Neural cell (in vitro differentiated cells): Measurements from ENCODE around the gene QSOX1. TPM values are rescaled to one million over a fixed set of nuclear protein-coding genes. Genes with fewer than 3 reads are reported as not detected.

Experiments used
- H2AFZ ChIP-seq: fragments of 200-600, 300-800 bp; sonication (generic), shearing (Covaris generic); 2 replicates; pipeline ENCODE4 v1.6.0; 2014; ENCODE audit warnings: low read depth, mild to moderate bottlenecking, antibody characterized with exemption, low read length, moderate library complexity
- H3F3A ChIP-seq: fragments of 200-600 bp; shearing (Covaris generic); 2 replicates; pipeline ENCODE4 v1.6.1; 2016; ENCODE audit warnings: mild to moderate bottlenecking, moderate library complexity, mixed read lengths, antibody characterized with exemption, low read length; ENCODE audit not compliant: insufficient read depth, poor library complexity, severe bottlenecking
- H3K27ac ChIP-seq: fragments of 200-600, 300-800 bp; sonication (generic), shearing (Covaris generic); 2 replicates; pipeline ENCODE4 v1.5.1; 2014; ENCODE audit warnings: mild to moderate bottlenecking, low read length, moderate library complexity
- H3K27me3 ChIP-seq: fragments of 300-800, 200-600 bp; sonication (generic), shearing (Covaris generic); 2 replicates; pipeline ENCODE4 v1.6.0; 2014; ENCODE audit warnings: mild to moderate bottlenecking, low read depth, low read length, moderate library complexity; ENCODE audit not compliant: insufficient read depth
- H3K36me3 ChIP-seq: fragments of 300-800, 200-600 bp; sonication (generic), shearing (Covaris generic); 2 replicates; pipeline ENCODE4 v1.5.1; 2014; ENCODE audit warnings: mild to moderate bottlenecking, antibody characterized with exemption, low read length, moderate library complexity; ENCODE audit not compliant: insufficient read depth
- H3K4me2 ChIP-seq: fragments of 300-800, 200-600 bp; sonication (generic), shearing (Covaris generic); 2 replicates; pipeline ENCODE4 v1.6.0; 2014; ENCODE audit warnings: mild to moderate bottlenecking, low read length
- H3K4me3 ChIP-seq: fragments of 300-800, 200-600 bp; sonication (generic), shearing (Covaris generic); 2 replicates; pipeline ENCODE4 v1.5.1; 2014; ENCODE audit warnings: mild to moderate bottlenecking, low read length, moderate library complexity
- H3K79me2 ChIP-seq: fragments of 200-600 bp; shearing (Covaris generic); replicated peaks from 2 replicates; pipeline ENCODE4 v1.6.0; 2014; ENCODE audit warnings: mild to moderate bottlenecking, low read length, moderate library complexity; ENCODE audit not compliant: insufficient read depth
- H3K9ac ChIP-seq: fragments of 300-800, 200-600 bp; sonication (generic), shearing (Covaris generic); 2 replicates; pipeline ENCODE4 v1.6.1; 2016; ENCODE audit warnings: mild to moderate bottlenecking, low read length, mixed read lengths
- H3K9me2 ChIP-seq: fragments of 200-600 bp; shearing (Covaris generic); 2 replicates; pipeline ENCODE4 v1.6.1; 2016; ENCODE audit warnings: mild to moderate bottlenecking, low read length, mixed read lengths; ENCODE audit not compliant: insufficient read depth
- H3K9me3 ChIP-seq: fragments of 200-600, 300-800 bp; sonication (generic), shearing (Covaris generic); 2 replicates; pipeline ENCODE4 v1.6.1; 2016; ENCODE audit warnings: mild to moderate bottlenecking, mixed run types, low read length, moderate library complexity, mixed read lengths
- H4K20me1 ChIP-seq: fragments of 200-600 bp; shearing (Covaris generic); 2 replicates; pipeline ENCODE4 v1.6.1; 2016; ENCODE audit warnings: mild to moderate bottlenecking, mixed run types; ENCODE audit not compliant: insufficient read depth
- CTCF ChIP-seq: fragments of 450-650 bp; IDR thresholded peaks from 2 replicates; pipeline ENCODE4 v1.5.1; 2014; ENCODE audit warnings: antibody characterized with exemption, mild to moderate bottlenecking, moderate library complexity; ENCODE audit not compliant: poor library complexity, severe bottlenecking
- EP300 ChIP-seq: fragments of 450-650 bp; conservative IDR thresholded peaks from 2 replicates; pipeline ENCODE4 v1.6.1; 2014; ENCODE audit warnings: antibody characterized with exemption, mild to moderate bottlenecking, moderate library complexity; ENCODE audit not compliant: poor library complexity, severe bottlenecking
- EZH2 ChIP-seq: fragments of 200-600, 300-800 bp; shearing (Covaris generic), sonication (generic); IDR thresholded peaks from 2 replicates; pipeline ENCODE4 v1.6.1; 2014; ENCODE audit warnings: antibody characterized with exemption, low read length, borderline replicate concordance, mild to moderate bottlenecking; ENCODE audit not compliant: insufficient read depth, poor library complexity, severe bottlenecking
- MXI1 ChIP-seq: fragments of 450-650 bp; conservative IDR thresholded peaks from 2 replicates; pipeline ENCODE4 v1.6.1; 2014; ENCODE audit warnings: antibody characterized with exemption, mild to moderate bottlenecking; ENCODE audit not compliant: poor library complexity, severe bottlenecking
- POLR2AphosphoS5 ChIP-seq: IDR thresholded peaks from 2 replicates; pipeline ENCODE4 v1.6.1; 2012
- RAD21 ChIP-seq: fragments of 450-650 bp; conservative IDR thresholded peaks from 2 replicates; pipeline ENCODE4 v1.6.1; 2014; ENCODE audit warnings: antibody characterized with exemption, mild to moderate bottlenecking, moderate library complexity
- REST ChIP-seq: IDR thresholded peaks from 2 replicates; pipeline ENCODE4 v1.6.1; 2012; ENCODE audit warnings: borderline replicate concordance
- SMC3 ChIP-seq: fragments of 450-650 bp; conservative IDR thresholded peaks from 2 replicates; pipeline ENCODE4 v1.6.1; 2014; ENCODE audit warnings: antibody characterized with exemption, mild to moderate bottlenecking, moderate library complexity; ENCODE audit not compliant: poor library complexity
- TAF1 ChIP-seq: IDR thresholded peaks from 2 replicates; pipeline ENCODE4 v1.6.1; 2012; ENCODE audit warnings: low read depth
- polyA plus RNA-seq: library from polyadenylated mRNA; depleted of rRNA; stranded (reverse); fragments of >200 nt; gene quantifications from 2 replicates; pipeline ENCODE4 v1.2.3, GENCODE V29; 2014

QSOX1 gene
- polyA plus RNA-seq, 1 donor from 2014 or later, result 49.8 TPM

- Histone ChIP-seq H3K36me3 (no peaks in the 10 kb centered on the region), H3K27ac (no peak overlapping the region), H3K27me3 (no peaks in the 10 kb centered on the region), H3F3A (no peaks in the 10 kb centered on the region), H3K9me3 (no peaks in the 10 kb centered on the region), H3K9ac (no peak overlapping the region), H3K4me3 (no peak overlapping the region), H3K79me2 (no peaks in the 10 kb centered on the region), H2AFZ (no peak overlapping the region), H3K4me2 (no peak overlapping the region), H3K9me2 (no peaks in the 10 kb centered on the region), H4K20me1 (no peaks in the 10 kb centered on the region)
- no peak for TF ChIP-seq TAF1
- TF ChIP-seq REST, result no peak
- TF ChIP-seq SMC3, result no peak
- no peak for TF ChIP-seq CTCF
- no peak for TF ChIP-seq POLR2AphosphoS5
- TF ChIP-seq MXI1, result no peak
- no peak for TF ChIP-seq RAD21
- TF ChIP-seq EZH2, result no peak
- no peak for TF ChIP-seq EP300
Measured at GRCh38 chr1:180206581-180206980, 51.9 kb downstream of the QSOX1 start.

- H3K4me2 ChIP-seq, result no peak overlapping the region
- H3K36me3 ChIP-seq, result no peaks in the 10 kb centered on the region
- TF ChIP-seq REST, result no peak
- H4K20me1 ChIP-seq, result no peaks in the 10 kb centered on the region
- no peaks in the 10 kb centered on the region for H3F3A ChIP-seq
- H3K79me2 ChIP-seq, result no peaks in the 10 kb centered on the region
- no peaks in the 10 kb centered on the region for H3K9me3 ChIP-seq
- H3K9me2 ChIP-seq, result no peaks in the 10 kb centered on the region
- H3K27ac ChIP-seq, result no peak overlapping the region
- no peaks in the 10 kb centered on the region for H3K27me3 ChIP-seq
- H3K4me3 ChIP-seq, result no peak overlapping the region
- H2AFZ ChIP-seq, result no peak overlapping the region
- H3K9ac ChIP-seq, result no peak overlapping the region
Measured at GRCh38 chr1:180208264-180208663, 53.6 kb downstream of the QSOX1 start.
